MV-4-11 (cell line): ENCODE results near the gene OVCH1.
A peak's percentile ranks its signal among the peaks of the same experiment; 100 is the strongest.

Source experiments
- DNase-seq: peaks from one replicate; lab custom pipeline; 2025; lab: John Stamatoyannopoulos, UW

Gene OVCH1, protein sequence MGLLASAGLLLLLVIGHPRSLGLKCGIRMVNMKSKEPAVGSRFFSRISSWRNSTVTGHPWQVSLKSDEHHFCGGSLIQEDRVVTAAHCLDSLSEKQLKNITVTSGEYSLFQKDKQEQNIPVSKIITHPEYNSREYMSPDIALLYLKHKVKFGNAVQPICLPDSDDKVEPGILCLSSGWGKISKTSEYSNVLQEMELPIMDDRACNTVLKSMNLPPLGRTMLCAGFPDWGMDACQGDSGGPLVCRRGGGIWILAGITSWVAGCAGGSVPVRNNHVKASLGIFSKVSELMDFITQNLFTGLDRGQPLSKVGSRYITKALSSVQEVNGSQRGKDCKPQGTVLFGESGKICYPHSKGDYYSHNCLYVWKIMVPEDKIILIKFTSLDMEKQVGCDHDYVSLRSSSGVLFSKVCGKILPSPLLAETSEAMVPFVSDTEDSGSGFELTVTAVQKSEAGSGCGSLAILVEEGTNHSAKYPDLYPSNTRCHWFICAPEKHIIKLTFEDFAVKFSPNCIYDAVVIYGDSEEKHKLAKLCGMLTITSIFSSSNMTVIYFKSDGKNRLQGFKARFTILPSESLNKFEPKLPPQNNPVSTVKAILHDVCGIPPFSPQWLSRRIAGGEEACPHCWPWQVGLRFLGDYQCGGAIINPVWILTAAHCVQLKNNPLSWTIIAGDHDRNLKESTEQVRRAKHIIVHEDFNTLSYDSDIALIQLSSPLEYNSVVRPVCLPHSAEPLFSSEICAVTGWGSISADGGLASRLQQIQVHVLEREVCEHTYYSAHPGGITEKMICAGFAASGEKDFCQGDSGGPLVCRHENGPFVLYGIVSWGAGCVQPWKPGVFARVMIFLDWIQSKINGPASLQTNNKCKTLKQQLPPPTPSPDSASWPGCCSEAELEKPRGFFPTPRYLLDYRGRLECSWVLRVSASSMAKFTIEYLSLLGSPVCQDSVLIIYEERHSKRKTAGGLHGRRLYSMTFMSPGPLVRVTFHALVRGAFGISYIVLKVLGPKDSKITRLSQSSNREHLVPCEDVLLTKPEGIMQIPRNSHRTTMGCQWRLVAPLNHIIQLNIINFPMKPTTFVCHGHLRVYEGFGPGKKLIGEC

DNA sequence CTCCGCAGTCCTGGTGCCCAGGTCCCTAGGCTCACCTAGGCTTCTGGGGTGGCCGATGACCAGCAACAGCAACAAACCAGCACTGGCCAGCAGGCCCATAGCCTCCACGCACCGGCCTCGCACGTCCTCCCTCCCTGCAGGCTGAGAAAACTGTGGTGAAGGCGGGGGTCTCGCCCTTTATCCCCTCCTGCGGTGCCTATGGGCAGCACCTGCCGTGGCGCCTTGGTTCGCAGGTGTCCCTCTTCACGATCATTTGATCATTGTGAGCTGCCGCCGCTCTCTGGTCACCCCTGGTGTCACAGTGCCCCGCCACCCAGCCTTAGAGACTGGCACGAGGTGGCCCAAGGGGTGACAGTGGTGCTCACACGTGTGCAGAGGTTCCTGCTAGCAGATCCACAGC, at the start of gene OVCH1:
TSS of gene OVCH1 (minus strand) at position 99 of the 400 bp plus-strand sequence. CDS start at position 99, 0 bp downstream.
- DNase-seq = no peak

DNA sequence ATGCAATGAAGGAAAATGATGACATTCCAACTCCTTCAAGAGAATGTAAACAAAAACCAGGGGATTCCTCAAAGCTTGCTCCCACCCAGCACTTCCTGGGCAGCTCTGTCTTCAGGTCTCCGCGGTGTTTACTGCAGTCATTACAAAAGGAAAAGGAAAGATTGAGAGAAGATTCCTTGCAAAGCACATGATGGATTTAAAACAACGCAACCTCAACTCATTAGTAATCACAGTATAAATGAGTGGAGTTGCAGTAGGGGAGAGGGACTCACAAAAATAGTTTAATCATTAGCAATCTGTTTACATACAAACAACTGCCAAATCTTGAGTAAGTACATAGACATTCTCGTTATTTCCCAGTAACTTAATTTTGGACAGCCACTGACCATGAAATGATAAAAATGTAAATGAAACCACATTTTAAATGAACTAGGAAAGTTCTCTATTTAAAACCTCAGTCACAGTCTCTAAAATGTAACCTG, 49.7 kb upstream of the OVCH1 start:
- DNase-seq = no peak

DNA sequence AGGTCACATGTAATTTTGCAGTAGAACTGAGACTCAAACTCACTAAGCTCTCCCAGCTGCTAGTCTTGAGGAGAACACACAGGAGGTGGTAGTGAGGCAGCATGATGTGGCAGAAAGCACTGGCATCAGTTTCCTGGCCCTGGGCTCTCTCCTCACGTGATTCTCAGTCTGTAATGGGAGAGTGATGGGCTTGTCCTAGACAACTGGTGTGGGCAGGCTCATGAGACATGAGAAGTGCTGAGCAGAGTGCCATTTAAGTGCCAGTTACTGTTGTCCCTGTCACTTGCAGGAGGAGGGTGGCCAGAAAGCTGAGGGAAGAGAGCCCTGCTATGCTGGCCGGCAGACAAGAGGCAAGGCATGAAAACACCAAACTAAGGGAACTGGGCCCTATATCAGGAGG, 48.5 kb upstream of the OVCH1 start:
- no peak for DNase-seq

DNA sequence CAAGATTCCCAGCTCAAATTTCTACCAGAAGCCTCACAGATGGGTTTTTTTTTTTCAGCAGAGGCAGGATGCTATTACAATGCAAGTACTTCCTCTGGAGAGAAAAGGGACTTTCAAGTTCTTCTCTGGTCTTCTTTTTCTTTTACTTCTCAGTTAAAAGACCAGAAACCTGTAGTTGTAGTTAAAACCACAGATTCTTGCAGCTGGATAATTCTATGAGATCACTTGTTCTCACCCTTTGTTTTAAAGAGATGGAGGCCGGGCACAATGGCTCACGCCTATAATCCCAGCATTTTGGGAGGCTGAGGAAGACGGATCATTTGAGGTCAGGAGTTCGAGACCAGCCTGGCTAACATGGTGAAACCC, 47.6 kb upstream of the OVCH1 start:
- no peak for DNase-seq

DNA sequence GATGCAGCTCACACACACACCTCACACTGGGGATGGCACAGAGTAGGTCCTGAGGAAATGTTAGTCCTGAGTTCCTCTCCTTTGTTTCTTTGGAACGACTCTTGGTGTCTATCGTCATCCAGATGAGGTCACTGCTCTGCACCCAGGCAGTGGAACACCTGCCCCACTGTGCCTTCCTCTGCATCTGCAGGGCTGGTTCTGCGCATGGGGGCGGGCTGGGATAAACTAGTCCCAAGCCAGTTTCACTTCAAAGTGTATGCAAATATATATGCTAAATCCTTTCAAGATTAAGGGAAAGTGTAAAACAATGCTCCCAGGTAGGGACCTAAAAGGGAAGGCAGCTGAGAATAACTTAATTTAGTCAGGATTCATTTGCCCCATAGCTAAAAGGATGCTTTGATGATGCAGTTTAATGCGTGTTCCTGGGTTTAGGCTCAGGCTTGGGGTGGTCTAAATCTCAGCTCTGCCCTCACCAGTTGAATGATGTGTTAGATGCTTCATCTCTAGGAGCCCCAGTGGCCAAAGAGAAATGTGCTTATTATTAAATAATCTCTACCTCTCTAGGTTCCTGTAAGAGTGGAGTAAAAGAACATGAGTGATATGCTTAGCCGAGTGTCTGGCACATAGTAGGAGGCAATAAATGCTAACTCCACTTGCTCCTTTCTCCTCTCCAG, 47.1 kb upstream of the OVCH1 start:
- DNase-seq = no peak

DNA sequence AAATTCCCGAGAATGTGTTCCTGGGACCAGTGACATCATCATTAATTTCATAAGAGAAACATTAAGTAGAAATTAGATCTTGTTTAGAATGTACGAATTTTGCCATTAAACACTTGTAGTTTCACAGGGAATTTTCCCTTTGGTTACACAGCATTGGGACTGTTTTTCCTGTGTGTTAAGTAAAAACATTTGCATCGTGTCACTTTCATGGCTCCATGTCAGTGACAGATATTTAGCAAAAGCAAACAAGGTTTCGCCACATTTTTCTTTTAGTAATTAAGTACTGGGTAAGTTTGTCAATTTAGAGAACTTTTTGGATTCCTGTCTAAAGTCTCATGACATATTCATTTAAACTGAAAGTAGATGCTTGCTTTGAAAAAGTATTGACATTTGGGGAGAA, 45.5 kb upstream of the OVCH1 start:
- no peak for DNase-seq

DNA sequence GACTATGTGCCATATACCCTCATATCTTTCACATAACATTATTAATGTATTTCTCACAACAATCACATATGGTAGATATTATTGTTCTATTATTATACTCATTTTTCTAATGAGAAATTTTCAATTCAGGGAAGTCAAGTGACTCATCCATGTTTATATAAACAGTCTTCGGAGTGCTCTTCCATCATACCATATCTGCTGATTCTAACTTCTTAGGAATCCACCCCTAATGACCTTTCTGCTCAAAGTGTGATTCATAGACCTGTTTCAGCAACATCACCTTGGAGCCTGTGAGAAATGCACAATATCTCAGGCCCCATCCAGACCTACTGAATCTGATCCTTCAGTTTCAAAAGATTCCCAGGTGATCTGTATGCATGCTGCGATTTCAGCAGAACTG, 39.8 kb upstream of the OVCH1 start:
- no peak for DNase-seq

- DNase-seq = peak; percentile 72
Observed at GRCh38 chr12:29534935-29535334, 37.4 kb upstream of the OVCH1 start.

- no peak for DNase-seq
Observed at GRCh38 chr12:29533815-29534489, 36.5 kb upstream of the OVCH1 start.

DNA sequence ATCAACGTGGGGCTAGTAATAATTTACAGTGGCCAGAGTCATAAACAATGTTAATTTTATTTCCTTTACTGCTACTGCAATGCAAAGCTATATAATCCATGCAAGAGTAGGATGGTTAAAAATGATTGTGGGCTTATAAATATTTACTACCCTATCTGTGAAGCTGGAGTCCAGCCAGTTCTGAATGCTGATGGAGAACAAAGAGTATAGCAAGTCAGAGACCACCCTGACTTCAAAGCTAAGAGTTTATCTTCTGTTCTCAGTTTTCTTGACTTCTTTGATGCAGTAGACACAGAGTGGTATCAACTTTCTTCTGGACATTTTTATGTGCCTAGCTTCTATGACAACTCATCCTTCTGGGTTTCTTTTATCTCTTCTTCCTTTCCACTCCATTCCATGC, 34.0 kb upstream of the OVCH1 start:
- DNase-seq = no peak

DNA sequence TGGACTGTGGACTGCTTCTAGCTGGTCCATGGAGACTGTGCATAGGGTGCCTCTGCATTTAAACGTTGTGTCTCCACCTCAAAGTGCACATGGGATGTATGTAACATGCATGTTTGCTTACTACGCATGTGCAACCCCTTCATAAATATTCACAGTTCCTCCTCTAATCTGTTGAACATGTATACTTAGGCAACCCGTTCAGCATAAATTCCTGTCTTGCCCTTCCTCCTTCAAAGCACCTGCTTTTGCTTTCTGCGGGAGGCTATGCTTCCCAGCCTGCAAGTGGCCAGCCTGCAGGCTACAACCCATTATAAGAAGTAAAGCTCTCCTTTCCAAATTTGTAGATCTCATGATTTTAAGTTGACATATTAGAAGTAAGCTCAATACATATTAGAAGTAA, 33.0 kb upstream of the OVCH1 start:
- DNase-seq = no peak

- no peak for DNase-seq
Observed at GRCh38 chr12:29528161-29528560, 30.7 kb upstream of the OVCH1 start.

GRCh38 chr12:29521951-29522350, 24.5 kb upstream of the OVCH1 start:
- no peak for DNase-seq

- peak; percentile 20 for DNase-seq
Observed at GRCh38 chr12:29519585-29520182, 22.2 kb upstream of the OVCH1 start.

GRCh38 chr12:29518407-29518806, 20.9 kb upstream of the OVCH1 start:
- DNase-seq = no peak

GRCh38 chr12:29517264-29517663, 19.8 kb upstream of the OVCH1 start:
- peak; percentile 49 for DNase-seq

DNA sequence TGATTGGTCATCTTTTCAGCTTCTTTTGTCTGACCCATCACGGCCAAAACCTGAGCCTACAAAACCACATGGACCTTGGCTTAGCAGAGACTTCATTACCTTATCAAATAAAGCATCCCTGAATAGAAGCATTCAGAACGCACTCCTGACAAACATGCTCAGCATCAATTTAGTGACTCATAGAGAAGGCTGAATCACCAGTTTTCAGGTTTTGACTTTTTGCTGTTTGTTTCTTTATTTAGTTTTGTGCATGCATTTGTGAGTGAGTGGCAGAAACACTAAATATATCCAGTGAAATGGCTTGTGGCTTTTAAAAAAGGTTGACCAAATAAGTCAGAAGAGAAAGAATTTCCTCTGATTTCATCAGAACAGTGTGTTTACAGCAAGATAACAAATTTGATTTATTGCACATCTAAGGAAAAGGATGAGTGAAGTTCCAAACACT, 19.0 kb upstream of the OVCH1 start:
- DNase-seq = no peak

GRCh38 chr12:29510591-29511185, 13.2 kb upstream of the OVCH1 start:
- no peak for DNase-seq

DNA sequence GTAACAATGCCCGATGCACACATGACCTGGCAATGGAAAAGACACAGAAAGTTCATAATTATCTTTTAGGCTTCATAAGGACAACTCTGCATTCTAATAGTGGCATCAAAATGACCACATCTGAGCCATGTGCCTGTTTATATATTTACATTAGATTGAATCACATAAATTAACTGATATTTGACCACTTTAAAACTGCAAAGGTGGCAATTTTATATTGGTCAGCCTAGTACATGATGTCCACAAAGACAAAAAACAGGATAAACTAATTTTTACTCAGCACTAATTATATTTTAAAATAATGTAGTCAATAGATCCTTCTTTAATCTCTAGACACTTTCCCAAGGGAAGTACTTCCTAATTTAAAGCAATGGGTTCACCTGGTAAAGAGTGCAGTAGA, 12.0 kb upstream of the OVCH1 start:
- no peak for DNase-seq

GRCh38 chr12:29508949-29509348, 11.5 kb upstream of the OVCH1 start:
- no peak for DNase-seq

DNA sequence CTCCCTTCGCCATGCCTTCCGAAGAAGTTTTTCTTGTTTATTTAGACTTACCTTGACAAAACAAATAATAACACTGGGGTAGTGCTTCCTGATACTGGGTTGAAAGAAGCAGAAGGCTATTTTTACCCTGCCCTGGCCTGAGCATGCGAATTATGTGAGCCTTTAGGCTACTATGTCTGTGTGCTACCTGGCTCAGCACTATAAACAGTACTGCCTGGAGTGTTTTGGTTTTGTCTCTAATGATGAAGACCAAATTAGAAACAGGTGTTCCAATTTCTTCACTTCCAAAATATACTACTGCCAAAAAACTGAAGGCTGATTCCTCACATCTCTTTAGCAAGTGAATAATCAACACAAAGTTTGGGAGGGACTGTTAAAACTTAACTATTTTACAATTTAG, 7.6 kb upstream of the OVCH1 start:
- DNase-seq = no peak
